AG09319 (cell line): ENCODE measurements around the gene LDLR.
"Not testable (repeated sequence)": the region's sequence is repeated elsewhere in the genome, so short reads cannot be mapped to it uniquely, and the experiment has no call there.

Experiments used
- DNase-seq: peaks from one replicate; pipeline ENCODE4 v3.0.0-alpha.2; 2010; ENCODE audit warnings: low read depth; ENCODE audit errors: extremely low read depth
- CTCF ChIP-seq: IDR thresholded peaks from 2 replicates; pipeline ENCODE4 v1.5.1; 2011; ENCODE audit warnings: low read depth, mild to moderate bottlenecking, inconsistent platforms, low read length, moderate library complexity

LDLR gene

GRCh38 chr19:11172576-11172975 is 83.3 kb downstream of the LDLR start:
- no peak for DNase-seq
- no peak for TF ChIP-seq CTCF

GRCh38 chr19:11173516-11174155 is 84.4 kb downstream of the LDLR start:
- no peak for TF ChIP-seq CTCF
- no peak for DNase-seq

- no peak for DNase-seq
- TF ChIP-seq CTCF = no peak
Measured at GRCh38 chr19:11174336-11174735, 85.1 kb downstream of the LDLR start.

- DNase-seq = no peak
- TF ChIP-seq CTCF = no peak
Measured at GRCh38 chr19:11175920-11176319, 86.7 kb downstream of the LDLR start.

- TF ChIP-seq CTCF = no peak
- DNase-seq = no peak
Measured at GRCh38 chr19:11176466-11177193, 87.4 kb downstream of the LDLR start.

GRCh38 chr19:11177592-11177991 is 88.3 kb downstream of the LDLR start:
- DNase-seq = no peak
- no peak for TF ChIP-seq CTCF

GRCh38 chr19:11179145-11179465 is 89.8 kb downstream of the LDLR start:
- not testable (repeated sequence) for DNase-seq
